HepG2 (cell line): ENCODE results near the gene IQCC. TPM values are rescaled to one million over a fixed set of nuclear protein-coding genes. Genes with fewer than 3 reads are reported as not detected.
A peak's percentile ranks its signal among the peaks of the same experiment; 100 is the strongest.

Experiments
- ASH2L ChIP-seq: fragments of 300-600, 200-600 bp; sonication (generic); IDR thresholded peaks from 2 replicates; pipeline ENCODE4 v1.7.0; 2017; ENCODE audit warnings: low read depth, mild to moderate bottlenecking, moderate library complexity, mixed read lengths, low read length; ENCODE audit not compliant: insufficient read length
- CTCF ChIP-seq: sonication (generic); formaldehyde crosslinking; IDR thresholded peaks from 2 replicates; pipeline ENCODE4 v1.5.0; 2020; ENCODE audit warnings: mild to moderate bottlenecking, missing genetic modification reagents, moderate library complexity
- ETV5 ChIP-seq: IDR thresholded peaks from 2 replicates; pipeline ENCODE4 v1.6.1; 2018; ENCODE audit warnings: missing biosample characterization, missing genetic modification reagents, inconsistent platforms, borderline replicate concordance
- HNF4G ChIP-seq, 2 experiments: sonication (generic) in 1 of 2; formaldehyde crosslinking in 1 of 2; IDR thresholded peaks; 2 replicates each; pipeline versions ENCODE4 v1.4.0 to v1.6.1; 2011 to 2020; ENCODE audit warnings: borderline replicate concordance in 2 of 2, low read depth in 2 of 2, mild to moderate bottlenecking in 2 of 2, low read length in 1 of 2, missing genetic modification reagents in 1 of 2, moderate library complexity in 1 of 2
- HNRNPL ChIP-seq: fragments of 200-400 bp; formaldehyde crosslinking; IDR thresholded peaks from 2 replicates; pipeline ENCODE4 v1.6.1; 2017; ENCODE audit warnings: mild to moderate bottlenecking, low read depth, low read length
- HNRNPUL1 ChIP-seq: fragments of 200-400 bp; formaldehyde crosslinking; IDR thresholded peaks from 2 replicates; pipeline ENCODE4 v1.6.1; 2017; ENCODE audit warnings: low read depth, mild to moderate bottlenecking, low read length, moderate library complexity
- KAT7 ChIP-seq: IDR thresholded peaks from 2 replicates; pipeline ENCODE4 v1.6.1; 2018; ENCODE audit warnings: borderline replicate concordance, missing compliant biosample characterization
- MEF2D ChIP-seq: sonication (generic); formaldehyde crosslinking; IDR thresholded peaks from 2 replicates; pipeline ENCODE4 v1.5.1; 2020; ENCODE audit warnings: mild to moderate bottlenecking, missing genetic modification reagents
- NFYB ChIP-seq: sonication (generic); formaldehyde crosslinking; IDR thresholded peaks from 2 replicates; pipeline ENCODE4 v1.4.0; 2020; ENCODE audit warnings: missing genetic modification reagents
- POLR2A ChIP-seq, 2 experiments: IDR thresholded peaks; 2 replicates each; pipeline ENCODE4 v1.6.1; 2011; ENCODE audit warnings: low read depth in 2 of 2, low read length in 2 of 2, mild to moderate bottlenecking in 1 of 2, moderate library complexity in 1 of 2; ENCODE audit not compliant: insufficient read depth in 1 of 2
- RCOR2 ChIP-seq: IDR thresholded peaks from 2 replicates; pipeline ENCODE4 v1.6.1; 2016; ENCODE audit warnings: missing biosample characterization, missing genetic modification reagents
- SIN3B ChIP-seq: fragments of 150-350 bp; IDR thresholded peaks from 2 replicates; pipeline ENCODE4 v1.6.1; 2014; ENCODE audit warnings: low read length
- TFAP4 ChIP-seq: sonication (generic); IDR thresholded peaks from 2 replicates; pipeline ENCODE4 v1.6.1; 2016; ENCODE audit warnings: low read depth, borderline replicate concordance
- THRA ChIP-seq: sonication (generic); formaldehyde crosslinking; IDR thresholded peaks from 2 replicates; pipeline ENCODE4 v1.4.0; 2020; ENCODE audit warnings: missing genetic modification reagents, borderline replicate concordance
- TRIM24 ChIP-seq: sonication (generic); formaldehyde crosslinking; IDR thresholded peaks from 2 replicates; pipeline ENCODE4 v1.8.0; 2022; ENCODE audit warnings: mild to moderate bottlenecking, missing genetic modification reagents
- YEATS2 ChIP-seq: sonication (generic); formaldehyde crosslinking; IDR thresholded peaks from 2 replicates; pipeline ENCODE4 v1.4.0; 2020; ENCODE audit warnings: missing genetic modification reagents, borderline replicate concordance
- ZC3H4 ChIP-seq: sonication (generic); formaldehyde crosslinking; IDR thresholded peaks from 2 replicates; pipeline ENCODE4 v1.4.0; 2020; ENCODE audit warnings: missing genetic modification reagents, borderline replicate concordance
- ZFP37 ChIP-seq: sonication (generic); formaldehyde crosslinking; IDR thresholded peaks from 2 replicates; pipeline ENCODE4 v1.4.0; 2020; ENCODE audit warnings: missing genetic modification reagents, borderline replicate concordance
- ZMYM2 ChIP-seq: sonication (generic); formaldehyde crosslinking; IDR thresholded peaks from 2 replicates; pipeline ENCODE4 v1.8.0; 2022; ENCODE audit warnings: mild to moderate bottlenecking, missing genetic modification reagents
- ZNF343 ChIP-seq: sonication (generic); formaldehyde crosslinking; IDR thresholded peaks from 2 replicates; pipeline ENCODE4 v1.4.0; 2020; ENCODE audit warnings: mild to moderate bottlenecking, missing genetic modification reagents
- ZNF644 ChIP-seq: IDR thresholded peaks from 2 replicates; pipeline ENCODE4 v1.6.1; 2016; ENCODE audit warnings: low read depth
- ZNF704 ChIP-seq: sonication (generic); formaldehyde crosslinking; IDR thresholded peaks from 2 replicates; pipeline ENCODE4 v1.8.1; 2023; ENCODE audit warnings: mild to moderate bottlenecking, inconsistent platforms, moderate library complexity, missing genetic modification reagents, borderline replicate concordance
- ZNF713 ChIP-seq: sonication (generic); formaldehyde crosslinking; IDR thresholded peaks from 2 replicates; pipeline ENCODE4 v1.4.0; 2020; ENCODE audit warnings: mild to moderate bottlenecking, missing genetic modification reagents
- ZNF878 ChIP-seq: sonication (generic); formaldehyde crosslinking; IDR thresholded peaks from 2 replicates; pipeline ENCODE4 v1.8.1; 2023; ENCODE audit warnings: mild to moderate bottlenecking, missing genetic modification reagents, moderate library complexity
- polyA plus RNA-seq, 8 experiments: library from polyadenylated mRNA; depleted of rRNA in 3 of 8; stranded (reverse) in 7 of 8; unstranded in 1 of 8; fragments of >200 nt; fragmentation: Illumina TruSeq in 4 of 8; extraction: Trizol in 4 of 8; gene quantifications; 2 replicates each; pipeline versions ENCODE4 v1.2.1 to v1.2.3, GENCODE V29; 2011 to 2016; ENCODE audit warnings: low read depth in 4 of 8, missing spikeins in 1 of 8, mixed read lengths in 1 of 8; ENCODE audit not compliant: insufficient read depth in 1 of 8
- total RNA-seq, 5 experiments: library from RNA; depleted of rRNA; stranded (reverse); fragments of >200 nt; fragmentation: Illumina TruSeq; extraction: Trizol; gene quantifications; 2 replicates each; pipeline ENCODE4 v1.2.3, GENCODE V29; 2016; ENCODE audit warnings: low read depth in 1 of 5

Gene IQCC
- total and polyA plus RNA-seq, 2 of the 13 experiments (the other 11 are each of a cell fraction or from before 2014, with no cell fraction given), result 1.7 to 3.0 TPM

- TF ChIP-seq ZC3H4 (no peak), ZNF704 (0 out of 2 replicates have a peak, but pooled peaks have one; percentile 40), NFYB (CRISPR knock-in tag) (no peak), SIN3B (no peak), ZNF878 (CRISPR knock-in tag) (peak; percentile 60; the same call in 1 of the 2 replicates), CTCF (CRISPR knock-in tag) (peak; percentile 19; the same call in 1 of the 2 replicates), TRIM24 (CRISPR knock-in tag) (0 out of 2 replicates have a peak, but pooled peaks have one; percentile 9), KAT7 (CRISPR knock-in tag) (no peak), ZMYM2 (CRISPR knock-in tag) (peak; percentile 84), ZNF713 (CRISPR knock-in tag) (0 out of 2 replicates have a peak, but pooled peaks have one; percentile 48), ETV5 (CRISPR knock-in tag) (peak; percentile 73; the same call in 1 of the 2 replicates), ZNF644 (CRISPR knock-in tag) (peak; percentile 34; the same call in 1 of the 2 replicates), TFAP4 (peak; percentile 87; the same call in 1 of the 2 replicates), ZFP37 (CRISPR knock-in tag) (peak; percentile 22; the same call in 1 of the 2 replicates), POLR2A (IDR thresholded peaks at IDR 0.05; ENCODE audit: insufficient read depth in 1 of 2, low read depth in 2 of 2, low read length in 2 of 2) (peak; percentile 50 to 60; a peak in 2 of 4 replicates), RCOR2 (CRISPR knock-in tag) (peak; percentile 79; the same call in 1 of the 2 replicates), ZNF343 (CRISPR knock-in tag) (no peak), ASH2L (peak; percentile 88), YEATS2 (CRISPR knock-in tag) (no peak; the same call in 1 of the 2 replicates), HNF4G (IDR thresholded peaks at IDR 0.05; ENCODE audit: borderline replicate concordance, low read depth, low read length) (peak; percentile 74; the same call in 1 of the 2 replicates), HNF4G (CRISPR knock-in tag; IDR thresholded peaks at IDR 0.05; ENCODE audit: borderline replicate concordance, low read depth) (peak; percentile 68; the same call in 1 of the 2 replicates), THRA (CRISPR knock-in tag) (peak; percentile 95), HNRNPL (no peak), MEF2D (CRISPR knock-in tag) (peak; percentile 94), HNRNPUL1 (no peak)
Measured at GRCh38 chr1:32249831-32250525, 44.5 kb downstream of the IQCC start (continued).
